DOHH2 (cell line): ENCODE results near the gene BOD1L1.

Source experiments
- EZH2phosphoT487 ChIP-seq: fragments of 200-600 bp; sonication (generic); IDR thresholded peaks from 2 replicates; pipeline ENCODE4 v1.6.1; 2017; ENCODE audit warnings: borderline replicate concordance, mild to moderate bottlenecking, antibody characterized with exemption, low read length, moderate library complexity, mixed read lengths
- TF ChIP-seq, protein P1 (sequence below): fragments of 200-600 bp; sonication (generic); IDR thresholded peaks from one replicate; pipeline ENCODE4 v1.5.1; 2014; ENCODE audit warnings: antibody characterized with exemption, mild to moderate bottlenecking, low read depth, low read length; ENCODE audit not compliant: poor library complexity, severe bottlenecking

GRCh38 chr4:13656569-13657405, 29.3 kb upstream of the BOD1L1 start:
- TF ChIP-seq, protein P1, sequence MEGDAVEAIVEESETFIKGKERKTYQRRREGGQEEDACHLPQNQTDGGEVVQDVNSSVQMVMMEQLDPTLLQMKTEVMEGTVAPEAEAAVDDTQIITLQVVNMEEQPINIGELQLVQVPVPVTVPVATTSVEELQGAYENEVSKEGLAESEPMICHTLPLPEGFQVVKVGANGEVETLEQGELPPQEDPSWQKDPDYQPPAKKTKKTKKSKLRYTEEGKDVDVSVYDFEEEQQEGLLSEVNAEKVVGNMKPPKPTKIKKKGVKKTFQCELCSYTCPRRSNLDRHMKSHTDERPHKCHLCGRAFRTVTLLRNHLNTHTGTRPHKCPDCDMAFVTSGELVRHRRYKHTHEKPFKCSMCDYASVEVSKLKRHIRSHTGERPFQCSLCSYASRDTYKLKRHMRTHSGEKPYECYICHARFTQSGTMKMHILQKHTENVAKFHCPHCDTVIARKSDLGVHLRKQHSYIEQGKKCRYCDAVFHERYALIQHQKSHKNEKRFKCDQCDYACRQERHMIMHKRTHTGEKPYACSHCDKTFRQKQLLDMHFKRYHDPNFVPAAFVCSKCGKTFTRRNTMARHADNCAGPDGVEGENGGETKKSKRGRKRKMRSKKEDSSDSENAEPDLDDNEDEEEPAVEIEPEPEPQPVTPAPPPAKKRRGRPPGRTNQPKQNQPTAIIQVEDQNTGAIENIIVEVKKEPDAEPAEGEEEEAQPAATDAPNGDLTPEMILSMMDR: peak; percentile 81
- TF ChIP-seq EZH2phosphoT487: no peak
